Astrocyte of the cerebellum (primary cell): Measurements from ENCODE around the gene ENTPD2.

Experiments
- DNase-seq: peaks from one replicate; pipeline ENCODE4 v3.0.0-alpha.2; 2011; ENCODE audit warnings: low read depth
- H3K4me3 ChIP-seq: 2 replicates; pipeline ENCODE4 v1.5.1; 2011; ENCODE audit warnings: mild to moderate bottlenecking, low read depth, low read length, moderate library complexity
- CTCF ChIP-seq: IDR thresholded peaks from 2 replicates; pipeline ENCODE4 v1.5.1; 2012; ENCODE audit warnings: low read length, low read depth, moderate library complexity, mild to moderate bottlenecking; ENCODE audit errors: missing control alignments
- in situ Hi-C: cut with HindIII; loops from 2 replicates; pipeline ENCODE4 v1.10.0; 2017; ENCODE audit warnings: low sequenced_read_pairs

Gene ENTPD2

GRCh38 chr9:137053944-137054931 is at the start of gene ENTPD2:
Gene ENTPD2, minus strand, starts transcription at chr9:137054061. Its CDS starts 64 bp downstream, at chr9:137053997.
- no peak for DNase-seq
- H3K4me3 ChIP-seq, result no peak within 1 kb of the TSS
- in situ Hi-C loops, result no loop called here
- TF ChIP-seq CTCF, result no peak

GRCh38 chr9:137103206-137103999 is 49.5 kb upstream of the ENTPD2 start:
- DNase-seq, result no peak
- no peak overlapping the region for H3K4me3 ChIP-seq
- in situ Hi-C loops, result no loop called here
- TF ChIP-seq CTCF, result no peak

DNA sequence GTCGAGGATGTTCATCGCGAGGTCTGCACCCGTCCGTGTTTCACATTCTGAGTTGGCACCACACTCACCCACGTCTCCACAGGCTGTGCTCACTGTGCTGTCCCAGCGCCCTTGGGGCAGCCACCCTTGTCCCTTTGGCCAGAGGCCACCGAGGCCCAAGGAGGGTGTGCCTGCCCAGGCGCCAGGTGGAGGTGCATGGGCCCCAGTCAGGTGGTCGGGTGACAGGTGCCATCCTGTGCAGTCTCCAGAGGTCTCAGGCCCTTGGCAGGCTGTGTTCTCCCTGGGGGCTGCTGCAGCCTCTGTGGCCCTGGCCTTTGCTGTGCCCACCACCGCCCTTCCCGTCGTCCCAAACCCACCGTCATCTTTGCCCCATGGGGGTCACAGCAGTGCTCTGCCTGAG is 45.4 kb upstream of the ENTPD2 start:
- DNase-seq, result no peak
- in situ Hi-C loops, result no loop called here

DNA sequence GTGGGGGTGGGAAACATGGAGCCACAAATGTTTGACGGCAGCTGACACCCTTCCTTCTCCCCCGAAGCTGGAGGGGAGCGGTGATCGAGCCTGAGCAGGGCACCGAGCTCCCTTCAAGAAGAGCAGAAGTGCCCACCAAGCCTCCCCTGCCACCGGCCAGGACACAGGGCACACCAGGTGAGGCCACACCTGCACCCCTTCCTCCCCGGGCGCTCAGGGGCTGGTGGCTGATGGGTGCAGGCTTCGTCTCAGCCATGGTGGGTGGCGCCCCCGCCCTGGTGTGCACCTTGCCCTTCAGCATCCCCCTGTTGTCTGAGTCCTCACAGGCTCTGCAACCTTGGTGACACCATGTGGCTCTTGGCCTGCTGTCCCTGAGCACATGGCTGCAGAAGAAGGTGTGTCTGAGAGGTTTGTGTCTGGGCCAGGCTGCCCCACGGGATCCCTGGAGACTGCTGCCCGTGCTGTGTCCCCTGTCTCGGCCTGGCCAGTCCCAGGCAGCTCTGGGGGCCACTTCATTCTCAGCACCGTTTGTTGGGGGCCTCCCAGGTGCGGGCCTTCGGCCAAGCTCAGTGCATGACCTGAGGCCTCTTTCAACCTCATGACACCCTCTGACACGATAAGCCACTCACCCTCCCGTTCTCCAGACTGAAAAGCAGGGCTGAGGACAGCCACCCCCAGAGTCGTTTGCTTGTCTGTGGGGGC is 44.1 kb upstream of the ENTPD2 start:
- DNase-seq, result no peak
- TF ChIP-seq CTCF, result no peak
- no peak overlapping the region for H3K4me3 ChIP-seq
- in situ Hi-C loops, result no loop called here

More for the DNA sequence above, 45.4 kb upstream of the ENTPD2 start:
- no peak overlapping the region for H3K4me3 ChIP-seq
- no peak for TF ChIP-seq CTCF

- H3K4me3 ChIP-seq, result no peak overlapping the region
- in situ Hi-C loops, result no loop called here
These were observed 43.1 kb upstream of the ENTPD2 start for GRCh38 chr9:137096785-137097546.

More at GRCh38 chr9:137096785-137097546, 43.1 kb upstream of the ENTPD2 start:
- no peak for TF ChIP-seq CTCF
- DNase-seq, result no peak
